Sigmoid colon (tissue), 7 donors: ENCODE results near the gene EML6. TPM values are rescaled to one million over a fixed set of nuclear protein-coding genes. Genes with fewer than 3 reads are reported as not detected.

Experiments
- DNase-seq: peaks from one replicate; pipeline ENCODE4 v3.0.0-alpha.2; 2019
- H3K27ac ChIP-seq, 4 donors: fragments of 200-600 bp; sonication (generic); one replicate each; pipeline ENCODE4 v1.5.1; 2016 to 2019; ENCODE audit warnings: mild to moderate bottlenecking in 1 of 4
- H3K27me3 ChIP-seq, 3 donors: fragments of 200-600 bp; sonication (generic); one replicate each; pipeline ENCODE4 v1.5.1; 2019; ENCODE audit warnings: mild to moderate bottlenecking in 1 of 3
- H3K36me3 ChIP-seq, 4 donors: fragments of 200-600 bp; sonication (generic); one replicate each; pipeline ENCODE4 v1.5.1; 2016 to 2019
- H3K4me1 ChIP-seq, 4 donors: fragments of 200-600 bp; sonication (generic); one replicate each; pipeline ENCODE4 v1.5.1; 2017 to 2019
- H3K4me3 ChIP-seq, 4 donors: fragments of 200-600 bp; sonication (generic); one replicate each; pipeline ENCODE4 v1.5.1; 2017 to 2019; ENCODE audit warnings: mild to moderate bottlenecking in 2 of 4, moderate library complexity in 1 of 4
- H3K9me3 ChIP-seq, 4 donors: fragments of 200-600 bp in 3 of 4; sonication (generic) in 3 of 4; one replicate each; pipeline versions ENCODE4 v1.5.1 to v1.6.1; 2013 to 2019
- CTCF ChIP-seq, 4 experiments: fragments of 450-650 bp in 3 of 4; fragments of 200-600 bp in 1 of 4; IDR thresholded peaks; one replicate each; pipeline ENCODE4 v1.5.1; 2016 to 2019; ENCODE audit warnings: antibody characterized with exemption in 4 of 4, mild to moderate bottlenecking in 3 of 4, moderate library complexity in 2 of 4
- EP300 ChIP-seq, 4 donors: sonication (generic); formaldehyde crosslinking; IDR thresholded peaks; one replicate each; pipeline ENCODE4 v1.6.1; 2017; ENCODE audit warnings: antibody characterized with exemption in 4 of 4
- POLR2A ChIP-seq, 2 donors: fragments of 450-650 bp; IDR thresholded peaks; one replicate each; pipeline ENCODE4 v1.6.1; 2016; ENCODE audit warnings: antibody characterized with exemption in 2 of 2, mild to moderate bottlenecking in 2 of 2, moderate library complexity in 2 of 2
- POLR2AphosphoS5 ChIP-seq, 4 donors: sonication (generic); formaldehyde crosslinking; IDR thresholded peaks; one replicate each; pipeline ENCODE4 v1.6.1; 2017; ENCODE audit warnings: antibody characterized with exemption in 4 of 4
- WGBS, 2 donors: extraction: QIAGEN DNeasy Blood & Tissue Kit; methylation state at CpG; one replicate each; pipeline ENCODE4 v1.1.7; 2013; 5-methylcytosine and 5-hydroxymethylcytosine counted together
- intact Hi-C: fragments of 100-400 bp; cut with DNase I; formaldehyde crosslinking; loops from one replicate; pipeline ENCODE4 v1.15.1; 2023
- polyA plus RNA-seq, 3 donors: library from polyadenylated mRNA; stranded (reverse); fragments of 200-250 nt; gene quantifications; one replicate each; pipeline ENCODE4 v1.2.3, GENCODE V29; 2013
- total RNA-seq, 4 donors: library from RNA; depleted of rRNA; stranded (reverse); fragments of >200 nt; gene quantifications; one replicate each; pipeline ENCODE4 v1.1.0, GENCODE V29; 2016
- donor health status: healthy with polysubstance abuse.
- donor health status: Bipolar disorder and iron deficiency.
- donor health status: healthy.

EML6 gene
- total and polyA plus RNA-seq, 7 donors: 0.46 to 2.2 (median 1.2) TPM

GRCh38 chr2:54966837-54967236 is 243.4 kb downstream of the EML6 start:
- Histone ChIP-seq H3K36me3 (peaks cover 0 to 23% (median 6%) of the 10 kb centered on the region in 4 donors), H3K27ac (no peak overlapping the region), H3K27me3 (no peaks in the 10 kb centered on the region), H3K4me3 (no peak overlapping the region), H3K4me1 (no peaks in the 10 kb centered on the region), H3K9me3 (no peaks in the 10 kb centered on the region)
- TF ChIP-seq POLR2AphosphoS5 (IDR thresholded peaks at IDR 0.05): no peak
- TF ChIP-seq POLR2A (IDR thresholded peaks at IDR 0.05): no peak
- intact Hi-C loops: no loop called here
- WGBS, 2 donors: 94 to 95% methylated on average over 3 of the region's 3 CpGs
- no peak for DNase-seq

- Histone ChIP-seq H3K9me3 (no peaks in the 10 kb centered on the region), H3K27ac (no peak overlapping the region), H3K4me3 (no peak overlapping the region), H3K27me3 (no peaks in the 10 kb centered on the region), H3K36me3 (peaks cover 0 to 23% (median 6%) of the 10 kb centered on the region in 4 donors), H3K4me1 (no peaks in the 10 kb centered on the region)
- no peak for DNase-seq
- intact Hi-C loops: no loop called here
- WGBS, 2 donors: 84 to 89% methylated on average over 4 of the region's 4 CpGs
- TF ChIP-seq CTCF (IDR thresholded peaks at IDR 0.05) (no peak), POLR2AphosphoS5 (IDR thresholded peaks at IDR 0.05) (no peak), EP300 (IDR thresholded peaks at IDR 0.05) (no peak), POLR2A (IDR thresholded peaks at IDR 0.05) (no peak)
Measured at GRCh38 chr2:54967269-54967668, 243.8 kb downstream of the EML6 start.

GRCh38 chr2:54967759-54968365 is 244.4 kb downstream of the EML6 start:
- H3K4me1 ChIP-seq: peaks cover 0 to 5% (median 0%) of the 10 kb centered on the region in 4 donors
- H3K36me3 ChIP-seq: peaks cover 0 to 23% (median 6%) of the 10 kb centered on the region in 4 donors
- WGBS, 2 donors: 96% methylated on average over 18 of the region's 18 CpGs
- intact Hi-C loops: no loop called here
- no peak overlapping the region for H3K27ac ChIP-seq
- no peak overlapping the region for H3K4me3 ChIP-seq
- H3K9me3 ChIP-seq: no peaks in the 10 kb centered on the region
- no peaks in the 10 kb centered on the region for H3K27me3 ChIP-seq
- no peak for DNase-seq
- TF ChIP-seq POLR2AphosphoS5 (IDR thresholded peaks at IDR 0.05): no peak
- no peak for TF ChIP-seq POLR2A (IDR thresholded peaks at IDR 0.05)

- intact Hi-C loops: no loop called here
- 92 to 95% methylated on average over 10 of the region's 10 CpGs for WGBS, 2 donors
- H3K27me3 ChIP-seq: no peaks in the 10 kb centered on the region
- no peak for DNase-seq
- peaks cover 0 to 23% (median 6%) of the 10 kb centered on the region in 4 donors for H3K36me3 ChIP-seq
- H3K27ac ChIP-seq: no peak overlapping the region
- H3K4me3 ChIP-seq: no peak overlapping the region
- no peaks in the 10 kb centered on the region for H3K9me3 ChIP-seq
- peaks cover 0 to 13% (median 0%) of the 10 kb centered on the region in 4 donors for H3K4me1 ChIP-seq
- TF ChIP-seq POLR2AphosphoS5 (IDR thresholded peaks at IDR 0.05): no peak
- no peak for TF ChIP-seq EP300 (IDR thresholded peaks at IDR 0.05)
- no peak for TF ChIP-seq CTCF (IDR thresholded peaks at IDR 0.05)
- no peak for TF ChIP-seq POLR2A (IDR thresholded peaks at IDR 0.05)
Measured at GRCh38 chr2:54968561-54969218, 245.2 kb downstream of the EML6 start.

- H3K27me3 ChIP-seq: no peaks in the 10 kb centered on the region
- no peaks in the 10 kb centered on the region for H3K9me3 ChIP-seq
- TF ChIP-seq CTCF (IDR thresholded peaks at IDR 0.05): no peak
- no peak for TF ChIP-seq EP300 (IDR thresholded peaks at IDR 0.05)
- no peak for TF ChIP-seq POLR2A (IDR thresholded peaks at IDR 0.05)
- TF ChIP-seq POLR2AphosphoS5 (IDR thresholded peaks at IDR 0.05): no peak
- H3K36me3 ChIP-seq: peaks cover 0 to 23% (median 6%) of the 10 kb centered on the region in 4 donors
- 83 to 97% methylated on average over 4 of the region's 4 CpGs for WGBS, 2 donors
- H3K4me1 ChIP-seq: peaks cover 0 to 20% (median 3%) of the 10 kb centered on the region in 4 donors
- intact Hi-C loops: no loop called here
- DNase-seq: no peak
- H3K27ac ChIP-seq: no peak overlapping the region
- no peak overlapping the region for H3K4me3 ChIP-seq
Measured at GRCh38 chr2:54969295-54969939, 246.0 kb downstream of the EML6 start.
